Measurements from ENCODE around the gene ACER1. TPM values are rescaled to one million over a fixed set of nuclear protein-coding genes. Genes with fewer than 3 reads are reported as not detected.

Gene ACER1
- total RNA-seq, 1 donor from 2014 or later = not detected

DNA sequence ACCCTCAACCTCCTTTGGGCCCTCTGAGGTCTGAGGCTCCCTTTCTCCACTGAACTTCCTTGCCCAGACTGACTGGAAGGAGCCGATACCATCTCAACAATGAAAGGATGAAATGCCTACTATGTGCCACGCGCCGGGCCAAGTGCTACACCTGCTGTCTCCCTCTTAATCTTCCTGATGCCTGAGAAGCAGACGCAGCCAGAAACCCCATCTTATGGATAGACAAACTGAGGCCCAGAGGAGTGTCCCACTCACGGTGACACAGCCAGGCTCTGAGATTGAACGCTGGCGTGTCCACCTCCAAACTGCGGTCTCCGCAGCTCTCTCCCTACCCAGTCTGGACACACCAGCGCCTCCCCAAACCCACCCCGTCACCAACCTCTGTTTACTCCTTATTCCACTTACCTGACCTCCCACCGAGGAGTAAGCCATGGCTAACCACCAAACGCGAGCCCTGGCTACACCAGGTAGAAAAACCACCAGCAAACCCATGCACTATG, 74.5 kb downstream of the ACER1 start:
- DNase-seq (no peak), ATAC-seq (no peak)
- intact Hi-C loops (cut with DNase I) = no loop called here
- no peaks in the 10 kb centered on the region for H3K9me3 ChIP-seq
- no peak overlapping the region for H3K4me3 ChIP-seq
- H3K36me3 ChIP-seq = peaks cover 58% of the 10 kb centered on the region
- no peak for TF ChIP-seq CTCF (IDR thresholded peaks at IDR 0.05)
- H3K27me3 ChIP-seq (ENCODE audit: low read depth) = no peaks in the 10 kb centered on the region
- H3K4me1 ChIP-seq = peaks cover 30% of the 10 kb centered on the region
- no peak overlapping the region for H3K27ac ChIP-seq

Other genes with a start within 250 kb of the ACER1 start
- gene RFX2, start 223.1 kb downstream of the ACER1 start, total RNA-seq = 20.9 TPM
- gene ACSBG2, start 197.9 kb downstream of the ACER1 start, total RNA-seq = 0.30 TPM
- gene MLLT1, start 53.6 kb downstream of the ACER1 start, total RNA-seq = 61.9 TPM
- 48.7 TPM for gene CLPP, start 27.9 kb upstream of the ACER1 start, total RNA-seq
- 61.5 TPM for gene ALKBH7, start 39.2 kb upstream of the ACER1 start, total RNA-seq
- 2.2 TPM for gene PSPN, start 42.3 kb upstream of the ACER1 start, total RNA-seq
- gene GTF2F1, start 59.6 kb upstream of the ACER1 start, total RNA-seq = 49.4 TPM
- gene KHSRP, start 91.2 kb upstream of the ACER1 start, total RNA-seq = 173 TPM
- not detected for gene SLC25A41, start 100.2 kb upstream of the ACER1 start, total RNA-seq
- gene SLC25A23, start 126.2 kb upstream of the ACER1 start, total RNA-seq = 44.9 TPM
- gene CRB3, start 130.7 kb upstream of the ACER1 start, total RNA-seq = 36.3 TPM
- 15.1 TPM for gene DENND1C, start 148.2 kb upstream of the ACER1 start, total RNA-seq
- 1.2 TPM for gene TUBB4A, start 168.7 kb upstream of the ACER1 start, total RNA-seq
- 4.1 TPM for gene TNFSF9, start 197.4 kb upstream of the ACER1 start, total RNA-seq

Data from lower lobe of right lung (tissue), 2 donors.